Brain pericyte (primary cell): ENCODE data around the gene COL15A1.
A peak's percentile ranks its signal among the peaks of the same experiment; 100 is the strongest.

Experiments
- DNase-seq: peaks from one replicate; pipeline ENCODE4 v3.0.0-alpha.2; 2012; ENCODE audit warnings: low read depth, low spot score

Gene COL15A1

DNA sequence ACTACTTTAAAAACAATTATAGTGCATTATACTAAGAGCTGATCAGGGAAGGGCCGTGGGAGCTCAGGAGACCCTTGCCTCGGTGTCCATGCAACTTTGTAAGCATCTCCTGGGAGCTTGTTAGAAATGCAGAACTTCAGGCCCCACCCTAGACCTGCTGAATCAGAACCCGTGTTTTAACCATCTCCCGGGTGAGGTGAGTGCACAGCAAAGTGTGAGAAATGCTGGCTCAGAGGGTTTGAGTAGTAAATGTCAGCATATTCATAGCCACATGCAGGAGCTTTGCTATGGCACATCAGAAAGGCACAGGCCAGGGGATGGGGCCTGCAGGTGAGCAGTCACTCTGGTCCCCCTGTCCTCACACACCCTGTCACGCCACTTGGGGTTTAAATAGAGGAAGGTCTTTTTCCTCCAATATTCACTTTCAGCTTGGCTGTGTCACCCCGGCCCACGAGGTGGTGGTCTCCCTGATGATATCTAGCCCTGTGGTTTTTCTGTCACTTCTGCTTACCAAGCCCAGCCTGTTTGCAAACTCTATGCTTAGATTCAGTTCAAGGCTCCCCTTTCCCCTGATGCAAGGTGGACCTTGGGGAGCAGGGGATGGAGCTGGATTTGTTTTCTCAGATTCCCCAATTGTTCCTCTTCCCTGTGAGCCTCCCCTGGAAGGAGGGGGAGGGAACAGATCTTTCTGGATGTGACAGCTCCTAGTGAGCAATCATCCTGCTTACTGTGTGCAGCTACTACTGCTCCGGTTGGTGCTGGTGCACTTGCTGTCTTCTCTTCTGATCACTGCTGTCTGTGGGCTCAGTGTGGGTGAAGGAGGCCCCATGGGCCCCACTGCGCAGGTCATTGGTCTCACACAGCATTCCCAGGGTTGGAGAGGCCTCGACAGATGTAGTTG, 109.4 kb downstream of the COL15A1 start:
- no peak for DNase-seq

DNA sequence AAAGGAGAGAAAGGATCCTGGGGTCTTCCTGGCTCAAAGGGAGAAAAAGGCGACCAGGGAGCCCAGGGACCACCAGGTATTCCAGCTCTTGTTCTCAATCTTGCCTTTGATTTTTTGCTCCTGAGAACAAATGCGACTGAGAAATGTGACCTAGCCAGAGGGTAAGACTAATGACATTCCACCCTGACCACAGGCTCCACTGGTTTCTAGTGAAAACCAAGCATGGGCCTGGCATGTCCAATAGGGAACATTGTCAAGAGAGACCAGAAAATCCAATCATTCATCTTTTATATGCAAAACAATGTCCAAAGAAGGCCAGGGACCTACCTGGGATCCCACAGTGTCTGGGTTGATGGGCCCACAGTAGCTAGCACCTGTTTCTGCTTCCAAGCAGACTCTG, 110.9 kb downstream of the COL15A1 start:
- no peak for DNase-seq

DNA sequence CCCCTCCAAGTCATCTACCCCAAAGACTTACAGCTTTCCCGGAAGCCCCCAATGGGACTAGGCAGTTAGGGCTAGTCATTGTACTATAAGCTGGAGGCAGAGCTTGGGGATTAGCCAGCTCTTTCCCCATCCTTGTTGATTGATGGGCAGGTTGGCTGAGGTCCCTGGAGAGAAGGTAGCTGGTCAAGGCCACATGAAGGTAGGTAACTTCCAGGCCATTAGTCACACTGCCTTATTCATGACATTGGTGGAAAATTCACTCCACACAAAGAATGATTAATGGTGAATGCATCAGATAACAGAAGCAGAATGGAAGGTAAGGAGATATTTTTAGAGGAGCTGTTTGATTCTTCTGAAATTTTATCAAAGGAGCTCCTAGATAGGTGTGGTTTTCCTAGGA, 111.7 kb downstream of the COL15A1 start:
- no peak for DNase-seq

DNA sequence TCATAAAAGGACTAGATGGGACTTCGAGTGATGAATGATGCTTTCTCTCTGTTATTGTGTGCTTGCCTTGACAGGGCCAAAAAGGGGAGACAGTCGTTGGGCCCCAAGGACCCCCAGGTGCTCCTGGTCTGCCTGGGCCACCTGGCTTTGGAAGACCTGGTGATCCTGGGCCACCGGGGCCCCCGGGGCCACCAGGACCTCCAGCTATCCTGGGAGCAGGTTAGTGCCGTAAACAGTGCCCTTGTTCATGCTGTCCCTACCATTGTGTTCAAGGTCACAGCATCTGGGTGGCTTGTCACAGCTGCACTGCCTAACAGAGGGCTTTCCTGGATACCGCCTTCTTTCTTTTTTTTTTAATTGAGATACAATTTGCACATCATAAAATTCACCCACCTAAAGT, 112.5 kb downstream of the COL15A1 start:
- DNase-seq: no peak

GRCh38 chr9:99056886-99057664, 113.4 kb downstream of the COL15A1 start:
- DNase-seq: no peak

DNA sequence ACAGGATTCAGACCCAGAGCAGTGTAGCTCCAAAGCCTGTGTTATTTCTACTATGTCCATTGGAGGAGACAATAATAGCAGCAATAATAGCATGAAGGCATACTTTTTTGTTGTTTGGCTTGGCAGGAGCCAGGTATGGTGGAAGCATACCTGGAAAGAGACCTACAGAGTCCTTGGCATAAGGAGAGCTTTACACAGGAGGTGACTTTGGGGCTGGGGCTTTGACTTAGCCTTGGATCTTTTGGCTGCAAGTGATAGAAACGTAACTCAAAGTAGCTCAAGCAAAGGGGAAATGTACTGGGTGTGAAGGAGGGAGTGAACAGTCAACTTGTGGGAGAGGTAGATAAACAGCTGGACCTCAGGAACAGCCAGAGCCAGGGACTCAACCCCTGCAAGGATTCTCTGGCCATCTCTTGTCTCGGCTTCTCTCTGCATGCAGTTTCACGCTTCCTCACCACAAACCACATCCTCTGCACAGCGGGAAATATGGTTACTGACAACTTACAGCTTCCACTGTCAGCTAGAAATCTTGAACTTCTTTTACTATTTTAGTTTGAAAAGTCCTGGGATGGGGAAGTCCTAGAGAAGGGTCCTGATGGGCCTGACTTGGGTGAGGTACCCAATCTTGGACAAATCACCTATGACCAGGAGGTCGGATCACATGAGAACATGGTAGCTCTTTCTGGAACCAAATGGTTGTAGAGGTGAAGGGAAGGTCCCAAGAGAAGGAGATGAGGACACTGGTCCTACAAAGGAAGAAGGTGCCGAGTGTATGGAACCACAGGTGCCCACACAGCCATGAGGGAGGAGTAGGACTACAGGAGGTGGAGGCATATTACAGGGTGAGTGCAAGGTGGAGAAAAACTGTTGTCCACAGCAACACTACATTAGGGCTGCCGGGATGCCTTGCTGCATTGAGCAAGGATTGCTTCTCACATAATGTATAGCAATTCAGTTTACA, 114.2 kb downstream of the COL15A1 start:
- DNase-seq: peak; percentile 71

- no peak for DNase-seq
Measured at GRCh38 chr9:99058964-99059921, 115.5 kb downstream of the COL15A1 start.

DNA sequence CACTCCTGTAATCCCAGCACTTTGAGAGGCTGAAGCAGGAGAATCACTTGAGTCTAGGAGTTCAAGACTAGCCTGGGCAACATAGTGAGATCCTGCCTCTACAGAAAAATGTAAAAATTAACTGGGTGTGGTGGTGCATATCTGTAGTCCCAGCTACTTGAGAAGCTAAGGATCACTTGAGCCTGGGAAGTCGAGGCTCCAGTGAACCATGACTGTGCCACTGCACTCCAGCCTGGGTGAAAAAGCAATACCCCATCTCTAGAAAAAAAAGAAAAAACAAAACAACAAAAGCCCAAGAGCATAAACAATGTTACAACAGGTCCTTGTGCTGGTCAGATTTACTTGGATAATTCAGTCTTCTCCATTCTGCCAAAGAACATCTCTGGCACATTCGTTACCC, 116.9 kb downstream of the COL15A1 start:
- DNase-seq: no peak

DNA sequence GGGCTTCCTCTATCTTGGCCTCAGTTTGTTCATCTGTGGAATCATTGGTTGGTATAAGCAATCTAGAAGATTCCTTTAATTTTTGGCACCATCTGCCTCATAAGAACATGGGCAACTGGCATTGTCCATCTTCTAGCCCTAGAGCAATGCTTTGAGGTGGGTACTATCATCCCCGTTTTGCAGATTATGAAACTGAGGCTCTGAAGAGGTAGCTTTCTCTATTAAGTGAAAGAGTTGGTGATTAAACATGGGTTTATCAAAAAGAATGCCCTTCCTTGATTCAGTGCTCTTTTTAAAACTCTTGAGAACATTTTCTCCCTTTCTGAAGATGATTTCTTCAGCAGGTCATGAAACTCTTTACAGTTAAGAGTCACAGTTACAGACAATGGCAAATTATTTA, 118.8 kb downstream of the COL15A1 start:
- no peak for DNase-seq

DNA sequence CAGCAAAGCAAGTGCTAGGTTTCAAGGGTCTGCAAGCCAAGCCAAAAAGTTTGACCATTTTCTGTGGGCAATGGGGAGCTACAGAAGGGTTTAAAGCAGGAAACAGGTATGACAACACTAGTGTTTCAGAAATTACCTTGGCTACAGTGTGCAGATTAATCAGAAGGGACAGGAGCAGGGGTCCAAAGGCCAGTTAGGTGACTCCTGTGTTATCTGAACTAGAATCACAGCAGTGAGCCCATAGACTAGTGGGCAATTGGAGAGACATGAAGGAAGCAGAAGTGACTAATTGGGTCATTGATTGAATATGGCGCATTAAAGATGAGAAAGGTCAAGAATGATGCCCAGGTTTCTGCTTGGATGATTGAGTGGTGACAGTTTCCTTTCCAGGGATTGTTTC, 119.8 kb downstream of the COL15A1 start:
- no peak for DNase-seq

DNA sequence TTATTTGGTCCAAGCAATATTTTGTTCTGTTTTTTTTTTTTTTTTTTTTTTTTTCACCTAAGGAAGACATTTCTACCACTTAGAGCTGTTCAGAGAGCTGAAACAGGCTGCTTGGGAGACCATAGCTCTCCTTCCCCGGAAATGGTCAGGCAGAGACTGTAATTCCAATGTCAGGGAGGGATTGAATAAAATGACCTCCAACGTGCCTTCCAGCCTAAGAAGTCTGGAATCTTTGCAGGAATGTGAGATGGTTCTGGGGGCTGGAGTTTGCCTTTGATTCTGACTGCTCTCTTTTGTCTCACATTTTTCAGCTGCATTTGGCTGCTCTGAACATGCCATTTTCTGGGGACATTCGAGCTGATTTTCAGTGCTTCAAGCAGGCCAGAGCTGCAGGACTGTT, 122.9 kb downstream of the COL15A1 start:
- DNase-seq: no peak

DNA sequence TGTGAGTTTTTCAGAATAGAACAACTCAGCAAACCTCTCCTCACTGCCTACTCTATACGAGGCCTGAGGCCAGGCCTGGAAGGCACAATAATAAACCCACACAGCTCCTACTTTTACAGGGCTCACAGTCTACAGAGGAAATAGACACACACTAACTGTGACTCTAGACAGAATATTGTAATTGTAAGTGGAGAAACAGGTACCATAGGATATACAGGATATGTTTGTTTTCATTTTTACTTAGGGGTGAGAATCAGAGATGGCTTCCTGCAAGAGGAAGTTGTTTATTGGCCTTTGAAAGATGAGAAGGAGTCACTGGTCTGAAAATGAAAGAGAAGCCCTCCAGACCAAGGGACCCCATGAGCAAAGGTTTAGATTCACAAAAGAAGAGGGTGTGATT, 125.4 kb downstream of the COL15A1 start:
- no peak for DNase-seq

- DNase-seq: no peak
Measured at GRCh38 chr9:99069546-99069945, 125.8 kb downstream of the COL15A1 start.

- no peak for DNase-seq
Measured at GRCh38 chr9:99070681-99071080, 127.0 kb downstream of the COL15A1 start.

GRCh38 chr9:99071313-99072039, 127.8 kb downstream of the COL15A1 start:
- DNase-seq: no peak

- no peak for DNase-seq
Measured at GRCh38 chr9:99072040-99072394, 128.3 kb downstream of the COL15A1 start.

- no peak for DNase-seq
Measured at GRCh38 chr9:99073347-99073746, 129.6 kb downstream of the COL15A1 start.

GRCh38 chr9:99073985-99074901, 130.5 kb downstream of the COL15A1 start:
- no peak for DNase-seq

- DNase-seq: no peak
Measured at GRCh38 chr9:99074902-99075245, 131.2 kb downstream of the COL15A1 start.
